HL-60 (cell line): ENCODE measurements around the gene LTB4R.

Experiments used
- GABPA ChIP-seq: IDR thresholded peaks from 2 replicates; pipeline ENCODE4 v1.6.1; 2012; ENCODE audit warnings: low read depth
- SPI1 ChIP-seq: IDR thresholded peaks from 2 replicates; pipeline ENCODE4 v1.6.1; 2012; ENCODE audit warnings: low read depth, mild to moderate bottlenecking, borderline replicate concordance
- TF ChIP-seq, protein P1 (sequence below): IDR thresholded peaks from one replicate; pipeline ENCODE4 v1.5.1; 2011; ENCODE audit warnings: low read length, control low read depth, inconsistent platforms; ENCODE audit not compliant: insufficient read depth

DNA sequence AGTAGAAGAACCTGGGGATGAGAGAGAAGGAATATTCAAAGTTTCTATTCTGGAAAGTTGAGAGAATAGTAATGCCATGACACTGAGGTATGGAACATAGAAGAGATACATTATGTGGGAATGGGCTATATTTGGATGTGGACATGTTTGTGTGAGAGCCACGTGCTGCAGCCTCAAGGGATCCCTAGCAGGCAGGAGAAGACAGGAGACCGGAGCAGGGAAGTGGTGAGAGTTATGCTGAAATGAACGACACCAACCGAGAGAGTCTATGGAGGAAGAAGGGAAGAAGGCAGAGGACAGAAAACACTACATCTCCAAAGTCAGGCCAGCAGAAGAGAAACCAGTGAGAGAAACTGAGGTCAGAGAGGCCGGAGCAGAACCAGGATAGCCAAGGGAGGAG is 38.4 kb downstream of the LTB4R start:
- TF ChIP-seq, protein P1, sequence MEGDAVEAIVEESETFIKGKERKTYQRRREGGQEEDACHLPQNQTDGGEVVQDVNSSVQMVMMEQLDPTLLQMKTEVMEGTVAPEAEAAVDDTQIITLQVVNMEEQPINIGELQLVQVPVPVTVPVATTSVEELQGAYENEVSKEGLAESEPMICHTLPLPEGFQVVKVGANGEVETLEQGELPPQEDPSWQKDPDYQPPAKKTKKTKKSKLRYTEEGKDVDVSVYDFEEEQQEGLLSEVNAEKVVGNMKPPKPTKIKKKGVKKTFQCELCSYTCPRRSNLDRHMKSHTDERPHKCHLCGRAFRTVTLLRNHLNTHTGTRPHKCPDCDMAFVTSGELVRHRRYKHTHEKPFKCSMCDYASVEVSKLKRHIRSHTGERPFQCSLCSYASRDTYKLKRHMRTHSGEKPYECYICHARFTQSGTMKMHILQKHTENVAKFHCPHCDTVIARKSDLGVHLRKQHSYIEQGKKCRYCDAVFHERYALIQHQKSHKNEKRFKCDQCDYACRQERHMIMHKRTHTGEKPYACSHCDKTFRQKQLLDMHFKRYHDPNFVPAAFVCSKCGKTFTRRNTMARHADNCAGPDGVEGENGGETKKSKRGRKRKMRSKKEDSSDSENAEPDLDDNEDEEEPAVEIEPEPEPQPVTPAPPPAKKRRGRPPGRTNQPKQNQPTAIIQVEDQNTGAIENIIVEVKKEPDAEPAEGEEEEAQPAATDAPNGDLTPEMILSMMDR = no peak
- TF ChIP-seq SPI1 = no peak
- TF ChIP-seq GABPA = no peak
